GM19467 (cell line): Measurements from ENCODE around the gene LRRC7.

Experiments
- ATAC-seq: cut with Tn5 transposase; IDR thresholded peaks from one replicate; pipeline ENCODE4 v1.9.1; 2021; ENCODE audit warnings: mild to moderate bottlenecking, moderate library complexity; ENCODE audit not compliant: unreplicated experiment

The LRRC7 gene

GRCh38 chr1:69765951-69766350 is 198.2 kb downstream of the LRRC7 start:
- no peak for ATAC-seq

GRCh38 chr1:69766431-69767180 is 198.9 kb downstream of the LRRC7 start:
- ATAC-seq, result no peak

DNA sequence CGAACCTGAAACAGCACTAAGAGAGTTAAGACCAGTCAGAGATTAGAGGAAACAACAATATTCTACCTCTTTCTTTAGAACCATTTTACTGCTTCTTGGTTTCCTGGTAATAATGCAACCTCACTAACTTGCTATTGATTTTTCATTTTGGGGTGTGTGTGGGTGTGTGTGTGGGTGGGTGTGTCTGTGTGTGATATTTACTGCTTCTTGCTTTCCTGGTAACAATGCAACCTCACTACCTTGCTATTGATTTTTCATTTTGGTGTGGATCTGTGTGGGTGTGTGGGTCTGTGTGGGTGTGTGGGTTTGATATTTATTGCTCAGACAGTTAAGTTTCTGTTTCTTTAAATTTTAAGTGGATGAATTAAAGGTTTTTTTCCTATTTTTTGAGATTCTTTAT is 208.8 kb downstream of the LRRC7 start:
- no peak for ATAC-seq

GRCh38 chr1:69777423-69777822 is 209.7 kb downstream of the LRRC7 start:
- ATAC-seq, result no peak

DNA sequence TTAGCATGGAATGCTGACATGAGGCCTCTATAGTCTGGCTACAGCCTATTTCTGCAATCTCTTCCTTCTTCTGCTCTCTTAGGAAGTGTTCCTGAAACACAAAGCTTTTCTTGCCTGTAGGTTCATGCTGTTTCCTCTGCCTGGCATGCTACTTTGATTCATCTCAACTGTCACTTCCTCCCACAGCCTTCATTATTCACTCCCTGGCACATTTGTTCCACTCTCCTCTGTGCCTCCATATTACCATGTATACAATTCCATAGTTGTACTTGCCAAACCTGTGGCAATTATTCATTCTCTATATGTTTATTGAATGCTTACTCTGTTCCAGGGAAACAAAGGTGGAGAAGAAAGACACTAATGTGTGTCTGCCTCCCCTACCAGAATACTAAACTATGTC is 210.2 kb downstream of the LRRC7 start:
- no peak for ATAC-seq

- ATAC-seq, result no peak
Observed at GRCh38 chr1:69787151-69787550, 219.4 kb downstream of the LRRC7 start.

DNA sequence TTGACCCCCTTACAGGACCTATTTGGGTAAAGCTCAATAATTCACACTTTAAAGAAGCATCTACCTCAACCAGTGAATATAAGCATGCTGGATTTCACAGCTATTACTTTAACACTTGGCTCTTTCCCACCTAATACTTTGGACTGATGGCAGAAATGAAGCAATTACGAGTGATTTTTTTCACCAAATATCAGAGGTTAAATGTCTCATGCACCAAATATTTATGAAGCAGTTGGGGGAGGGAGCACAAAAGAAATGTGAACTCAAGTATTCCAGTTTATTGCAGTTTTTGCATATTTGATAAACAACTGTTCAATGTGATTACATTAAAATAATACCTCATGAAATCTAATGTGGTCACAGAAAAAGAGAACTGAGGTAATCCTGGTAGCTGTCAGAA is 223.6 kb downstream of the LRRC7 start:
- ATAC-seq, result no peak

GRCh38 chr1:69794831-69795230 is 227.1 kb downstream of the LRRC7 start:
- ATAC-seq, result no peak

GRCh38 chr1:69814926-69815325 is 247.2 kb downstream of the LRRC7 start:
- no peak for ATAC-seq

GRCh38 chr1:69824932-69825331 is 257.2 kb downstream of the LRRC7 start:
- no peak for ATAC-seq

DNA sequence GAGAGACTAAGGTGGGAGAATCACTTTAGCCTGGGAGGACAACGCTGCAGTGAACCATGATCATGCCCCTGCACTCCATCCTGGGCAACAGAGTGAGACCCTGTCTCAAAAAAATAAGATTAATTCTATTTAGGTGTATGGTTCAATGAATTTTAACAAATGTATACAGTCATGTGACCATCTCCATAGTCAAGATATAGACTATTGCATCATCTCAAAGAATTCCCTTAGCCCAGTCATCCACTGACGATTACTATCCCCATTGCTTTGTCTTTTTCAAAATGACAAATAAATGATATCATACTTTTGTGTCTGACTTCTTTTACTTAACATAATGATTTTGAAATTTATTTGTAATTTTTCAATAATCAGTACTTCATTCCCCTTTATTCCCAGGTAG is 260.0 kb downstream of the LRRC7 start:
- no peak for ATAC-seq

DNA sequence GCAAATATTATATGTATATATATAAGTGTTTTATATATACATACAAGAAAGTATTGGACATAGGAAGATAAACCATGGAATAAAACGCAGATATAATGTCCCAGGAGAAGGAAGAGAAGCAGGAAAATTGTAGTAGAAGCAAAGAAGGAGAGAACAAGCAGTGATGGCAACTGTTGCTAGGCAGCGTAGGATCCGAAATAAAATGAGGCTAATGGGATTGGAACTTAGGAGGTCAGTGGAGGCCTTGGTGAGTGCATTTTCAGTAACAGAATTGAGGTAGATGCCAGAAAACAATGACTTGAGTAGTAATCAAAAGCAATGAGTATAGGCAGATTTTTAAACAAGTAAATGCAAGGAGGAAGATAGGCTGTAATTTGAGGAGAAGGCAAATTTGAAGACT is 265.8 kb downstream of the LRRC7 start:
- no peak for ATAC-seq

GRCh38 chr1:69834336-69834735 is 266.6 kb downstream of the LRRC7 start:
- no peak for ATAC-seq

DNA sequence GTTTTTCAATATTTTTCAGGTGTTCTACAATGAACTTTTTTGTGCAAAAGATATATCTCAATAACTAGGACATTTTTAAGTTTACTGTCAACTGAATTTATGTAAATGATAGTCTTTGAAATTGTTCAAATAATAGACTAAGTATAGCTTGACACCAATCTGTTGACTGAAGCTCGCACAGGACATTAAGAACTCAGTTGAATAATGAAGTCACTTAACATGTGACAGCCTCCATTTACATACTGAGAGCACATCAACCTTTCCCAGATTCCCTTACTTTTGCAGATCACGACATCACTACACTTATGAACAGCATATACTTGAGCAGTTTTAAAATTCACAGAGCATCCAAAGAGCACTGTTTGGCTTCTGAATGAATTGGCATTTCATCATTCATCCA is 268.2 kb downstream of the LRRC7 start:
- ATAC-seq, result no peak

DNA sequence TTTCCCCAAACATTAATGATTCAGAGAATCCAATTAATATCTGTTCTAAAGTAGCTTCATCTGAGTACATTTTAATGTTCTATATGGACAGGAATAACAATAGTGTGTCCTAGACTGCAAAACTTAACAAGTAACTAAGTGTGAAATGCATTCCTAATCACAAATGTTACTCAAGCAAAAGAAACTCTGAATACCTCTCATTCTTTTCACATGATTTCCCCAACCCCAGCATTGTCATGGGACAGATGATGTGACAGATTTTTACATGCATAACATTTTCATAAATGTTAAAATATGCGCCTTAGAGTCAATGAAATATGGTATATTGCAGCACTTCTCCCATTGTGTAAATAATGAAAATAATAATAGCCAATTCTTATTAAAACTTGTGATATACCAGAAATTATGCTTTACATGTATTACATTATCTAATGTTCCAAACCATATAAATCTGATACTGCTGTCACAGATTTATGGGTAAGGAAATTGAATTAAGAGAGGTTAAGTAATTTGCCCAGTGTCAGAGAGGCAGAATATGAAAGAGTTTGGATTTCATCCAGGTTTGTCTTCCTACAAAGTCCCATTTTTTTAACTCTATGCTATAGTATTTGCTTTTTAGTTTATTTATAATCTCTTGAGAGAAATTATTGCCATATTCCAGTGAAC is 269.4 kb downstream of the LRRC7 start:
- ATAC-seq, result no peak

- ATAC-seq, result no peak
Observed at GRCh38 chr1:69842326-69842725, 274.6 kb downstream of the LRRC7 start.

DNA sequence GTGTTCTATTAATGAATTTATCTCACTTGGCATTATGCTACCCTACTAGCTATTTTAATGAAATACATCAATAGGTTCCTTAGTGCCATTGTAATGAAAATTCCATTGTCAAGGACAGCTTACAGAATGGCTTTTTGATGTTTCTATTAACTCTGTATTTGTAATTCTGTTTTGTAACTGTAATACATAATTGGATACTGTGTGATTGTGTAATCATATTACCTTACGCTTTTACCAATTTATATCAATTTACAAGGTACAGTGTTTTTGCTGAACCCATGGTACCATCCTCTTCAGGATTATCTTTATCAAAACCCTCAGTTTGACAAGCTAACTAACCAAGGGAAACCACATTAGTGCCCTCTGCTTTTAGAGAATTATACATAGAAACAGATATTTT is 277.9 kb downstream of the LRRC7 start:
- ATAC-seq, result no peak

GRCh38 chr1:69846267-69846666 is 278.5 kb downstream of the LRRC7 start:
- no peak for ATAC-seq

DNA sequence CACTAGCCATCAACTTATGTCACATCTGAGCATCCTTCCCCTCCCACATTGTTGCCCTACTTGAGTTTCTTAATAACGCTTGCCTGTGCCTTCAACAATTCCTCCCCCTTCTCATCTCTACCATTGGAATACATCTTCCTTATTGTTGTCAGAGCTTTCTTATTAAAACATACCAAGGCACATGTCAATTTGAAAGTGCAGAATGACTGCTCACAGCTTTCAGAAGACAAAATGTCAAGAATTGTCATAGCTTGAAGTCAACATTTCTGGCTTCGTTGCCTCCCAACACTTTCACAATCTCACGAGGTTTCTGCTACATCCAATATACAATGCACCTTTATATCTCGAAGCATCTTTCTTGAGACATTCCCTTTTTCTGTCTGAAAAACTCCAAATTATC is 279.9 kb downstream of the LRRC7 start:
- no peak for ATAC-seq

GRCh38 chr1:69852151-69852550 is 284.4 kb downstream of the LRRC7 start:
- ATAC-seq, result no peak

- ATAC-seq, result no peak
Observed at GRCh38 chr1:69852706-69853105, 285.0 kb downstream of the LRRC7 start.

DNA sequence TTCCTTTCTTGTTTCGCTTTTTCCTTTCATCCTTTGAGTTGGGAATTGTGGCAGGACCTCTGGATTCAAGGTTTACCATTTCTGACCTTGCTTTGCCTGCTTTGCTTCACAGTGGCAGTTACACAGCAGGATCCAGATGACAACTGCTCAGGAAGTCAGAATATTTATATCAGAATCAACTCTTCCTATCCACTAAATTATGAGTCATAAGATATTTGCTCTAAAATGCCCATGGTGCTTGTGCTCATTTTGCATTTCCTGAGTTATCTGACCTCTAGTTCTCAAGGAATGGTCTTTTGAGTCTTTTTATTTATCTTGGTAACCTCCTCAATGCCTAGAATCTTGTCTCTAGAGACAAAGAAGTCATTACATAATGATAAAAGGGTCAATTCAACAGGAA is 290.8 kb downstream of the LRRC7 start:
- ATAC-seq, result no peak

DNA sequence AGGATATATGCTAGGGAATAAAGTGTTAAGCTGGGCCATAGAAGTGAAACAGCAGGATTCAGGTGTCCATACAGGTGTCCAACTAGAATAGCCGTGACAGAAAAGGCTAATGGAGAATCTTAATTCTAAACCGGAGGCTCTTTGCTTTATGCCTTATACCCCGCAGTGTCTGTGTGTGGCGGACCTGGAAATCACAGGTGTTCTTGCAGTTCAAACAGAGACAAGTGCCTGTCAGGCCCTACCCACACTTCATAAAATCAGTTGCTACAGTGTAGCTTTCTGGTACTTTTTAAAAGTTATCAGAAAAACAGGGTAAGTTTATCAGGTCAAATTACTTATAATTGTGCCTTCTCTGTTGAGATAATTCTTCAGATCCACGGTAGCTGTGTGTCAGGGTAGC is 293.9 kb downstream of the LRRC7 start:
- no peak for ATAC-seq
